Neural progenitor cell (in vitro differentiated cells): Measurements from ENCODE around the gene SPRTN. TPM values are rescaled to one million over a fixed set of nuclear protein-coding genes. Genes with fewer than 3 reads are reported as not detected.

ENCODE experiments used
- DNase-seq: peaks from one replicate; pipeline ENCODE4 v3.0.0-alpha.2; 2016; ENCODE audit warnings: low spot score
- H2AFZ ChIP-seq: fragments of 200-600 bp; sonication (generic); replicated peaks from 2 replicates; pipeline ENCODE4 v1.6.1; 2016; ENCODE audit warnings: antibody characterized with exemption
- H3F3A ChIP-seq: fragments of 200-600 bp; sonication (generic); 2 replicates; pipeline ENCODE4 v1.6.1; 2016; ENCODE audit warnings: antibody characterized with exemption, low read depth
- H3K27ac ChIP-seq: fragments of 200-600 bp; sonication (generic); 2 replicates; pipeline ENCODE4 v1.5.1; 2016; ENCODE audit warnings: mild to moderate bottlenecking
- H3K27me3 ChIP-seq: fragments of 200-600 bp; sonication (generic); 2 replicates; pipeline ENCODE4 v1.6.1; 2016; ENCODE audit warnings: mild to moderate bottlenecking, moderate library complexity
- H3K36me3 ChIP-seq: fragments of 200-600 bp; sonication (generic); 2 replicates; pipeline ENCODE4 v1.5.1; 2016
- H3K4me1 ChIP-seq: fragments of 200-600 bp; sonication (generic); 2 replicates; pipeline ENCODE4 v1.6.1; 2016; ENCODE audit warnings: mixed run types
- H3K4me2 ChIP-seq: fragments of 200-600 bp; sonication (generic); 2 replicates; pipeline ENCODE4 v1.6.1; 2016
- H3K4me3 ChIP-seq: fragments of 200-600 bp; sonication (generic); 2 replicates; pipeline ENCODE4 v1.5.1; 2016
- H3K79me2 ChIP-seq: fragments of 200-600 bp; sonication (generic); 2 replicates; pipeline ENCODE4 v1.6.1; 2016; ENCODE audit warnings: low read depth
- H3K9ac ChIP-seq: fragments of 200-600 bp; sonication (generic); 2 replicates; pipeline ENCODE4 v1.6.1; 2016
- H3K9me3 ChIP-seq: fragments of 200-600 bp; sonication (generic); 2 replicates; pipeline ENCODE4 v1.5.1; 2016; ENCODE audit warnings: low read depth
- H4K20me1 ChIP-seq: fragments of 200-600 bp; sonication (generic); 2 replicates; pipeline ENCODE4 v1.6.1; 2016; ENCODE audit warnings: low read depth
- H3K27ac Mint-ChIP-seq: 3 replicates; pipeline ENCODE4 v1.8.0; 2021; ENCODE audit warnings: mixed read lengths
- H3K27me3 Mint-ChIP-seq: 2 replicates; pipeline ENCODE4 v1.8.0; 2022; ENCODE audit warnings: low read depth, mild to moderate bottlenecking, inconsistent platforms, moderate library complexity, mixed read lengths; ENCODE audit not compliant: insufficient read depth
- H3K36me3 Mint-ChIP-seq: 3 replicates; pipeline ENCODE4 v1.8.0; 2021; ENCODE audit warnings: mixed read lengths
- H3K4me1 Mint-ChIP-seq: 3 replicates; pipeline ENCODE4 v1.8.0; 2021; ENCODE audit warnings: mixed read lengths
- H3K4me3 Mint-ChIP-seq: 3 replicates; pipeline ENCODE4 v1.8.0; 2021; ENCODE audit warnings: mild to moderate bottlenecking, moderate library complexity, mixed read lengths
- H3K9me3 Mint-ChIP-seq: 3 replicates; pipeline ENCODE4 v1.8.0; 2020; ENCODE audit warnings: mixed read lengths
- CTCF ChIP-seq: fragments of 200-600 bp; sonication (generic); IDR thresholded peaks from 2 replicates; pipeline ENCODE4 v1.5.1; 2017; ENCODE audit warnings: antibody characterized with exemption, mild to moderate bottlenecking
- EZH2 ChIP-seq: fragments of 200-600 bp; sonication (generic); IDR thresholded peaks from 2 replicates; pipeline ENCODE4 v1.6.1; 2017; ENCODE audit warnings: antibody characterized with exemption, mild to moderate bottlenecking, moderate library complexity
- EZH2phosphoT487 ChIP-seq: fragments of 200-600 bp; sonication (generic); IDR thresholded peaks from 2 replicates; pipeline ENCODE4 v1.6.1; 2017; ENCODE audit warnings: antibody characterized with exemption
- total RNA-seq: library from RNA; depleted of rRNA; stranded (reverse); fragments of >200 nt; gene quantifications from 2 replicates; pipeline ENCODE4 v1.2.3, GENCODE V29; 2015; ENCODE audit warnings: low replicate concordance

Gene SPRTN
- total RNA-seq, 1 donor from 2014 or later, result 21.5 TPM

- Mint-ChIP-seq H3K4me3 (peak overlapping the region; percentile 97), H3K4me1 (peaks cover 48% of the 10 kb centered on the region), H3K27ac (peak overlapping the region; percentile 28), H3K9me3 (no peaks in the 10 kb centered on the region), H3K27me3 (peaks cover 7% of the 10 kb centered on the region), H3K36me3 (peaks cover 5% of the 10 kb centered on the region)
- Histone ChIP-seq H3K4me3 (peak overlapping the region; percentile 96), H3K9me3 (no peaks in the 10 kb centered on the region), H2AFZ (no peak overlapping the region), H3K9ac (peak overlapping the region; percentile 47), H4K20me1 (peaks cover 22% of the 10 kb centered on the region), H3K4me2 (peak overlapping the region; percentile 97), H3F3A (peaks cover 17% of the 10 kb centered on the region), H3K27me3 (no peaks in the 10 kb centered on the region), H3K4me1 (peaks cover 44% of the 10 kb centered on the region), H3K36me3 (no peaks in the 10 kb centered on the region), H3K79me2 (peaks cover 72% of the 10 kb centered on the region), H3K27ac (no peak overlapping the region)
- DNase-seq, result no peak
- TF ChIP-seq CTCF (no peak), EZH2 (no peak), EZH2phosphoT487 (no peak)
These were observed 2.2 kb upstream of the SPRTN start for GRCh38 chr1:231335663-231336602.

DNA sequence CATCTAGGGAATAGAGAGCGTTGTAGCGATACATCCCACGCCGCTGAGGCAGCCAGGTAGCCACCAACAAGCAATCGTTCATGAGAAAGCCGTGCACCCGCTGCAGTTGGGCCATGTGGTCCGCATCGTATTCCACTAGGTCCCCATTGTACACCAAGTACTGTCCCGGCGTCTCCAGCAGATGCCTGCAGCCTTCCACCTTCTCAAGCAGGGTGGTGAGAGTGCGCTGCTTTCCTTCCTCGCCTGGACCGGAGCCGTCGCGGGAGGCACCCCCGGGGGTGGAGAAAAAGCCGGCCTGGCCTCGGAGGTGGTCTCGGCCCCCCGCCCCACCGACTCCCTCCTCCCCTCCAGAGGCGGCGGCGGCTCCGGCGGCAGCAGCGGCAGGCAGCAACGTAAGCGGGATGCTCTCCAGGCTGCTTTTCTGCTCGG is 1.0 kb upstream of the SPRTN start:
- H3K9me3 Mint-ChIP-seq, result no peaks in the 10 kb centered on the region
- peaks cover 8% of the 10 kb centered on the region for H3K36me3 Mint-ChIP-seq
- Histone ChIP-seq H3K9me3 (no peaks in the 10 kb centered on the region), H2AFZ (peak overlapping the region; percentile 92), H3K36me3 (no peaks in the 10 kb centered on the region), H3K9ac (peak overlapping the region; percentile 81), H3K79me2 (peaks cover 72% of the 10 kb centered on the region), H3K4me2 (peak overlapping the region; percentile 97), H4K20me1 (peaks cover 22% of the 10 kb centered on the region), H3F3A (peaks cover 17% of the 10 kb centered on the region), H3K27me3 (no peaks in the 10 kb centered on the region), H3K27ac (no peak overlapping the region), H3K4me1 (peaks cover 44% of the 10 kb centered on the region), H3K4me3 (peak overlapping the region; percentile 96)
- H3K4me1 Mint-ChIP-seq, result peaks cover 48% of the 10 kb centered on the region
- no peak overlapping the region for H3K27ac Mint-ChIP-seq
- peaks cover 7% of the 10 kb centered on the region for H3K27me3 Mint-ChIP-seq
- no peak for DNase-seq
- H3K4me3 Mint-ChIP-seq, result peak overlapping the region; percentile 97
- no peak for TF ChIP-seq EZH2
- no peak for TF ChIP-seq EZH2phosphoT487
- no peak for TF ChIP-seq CTCF

DNA sequence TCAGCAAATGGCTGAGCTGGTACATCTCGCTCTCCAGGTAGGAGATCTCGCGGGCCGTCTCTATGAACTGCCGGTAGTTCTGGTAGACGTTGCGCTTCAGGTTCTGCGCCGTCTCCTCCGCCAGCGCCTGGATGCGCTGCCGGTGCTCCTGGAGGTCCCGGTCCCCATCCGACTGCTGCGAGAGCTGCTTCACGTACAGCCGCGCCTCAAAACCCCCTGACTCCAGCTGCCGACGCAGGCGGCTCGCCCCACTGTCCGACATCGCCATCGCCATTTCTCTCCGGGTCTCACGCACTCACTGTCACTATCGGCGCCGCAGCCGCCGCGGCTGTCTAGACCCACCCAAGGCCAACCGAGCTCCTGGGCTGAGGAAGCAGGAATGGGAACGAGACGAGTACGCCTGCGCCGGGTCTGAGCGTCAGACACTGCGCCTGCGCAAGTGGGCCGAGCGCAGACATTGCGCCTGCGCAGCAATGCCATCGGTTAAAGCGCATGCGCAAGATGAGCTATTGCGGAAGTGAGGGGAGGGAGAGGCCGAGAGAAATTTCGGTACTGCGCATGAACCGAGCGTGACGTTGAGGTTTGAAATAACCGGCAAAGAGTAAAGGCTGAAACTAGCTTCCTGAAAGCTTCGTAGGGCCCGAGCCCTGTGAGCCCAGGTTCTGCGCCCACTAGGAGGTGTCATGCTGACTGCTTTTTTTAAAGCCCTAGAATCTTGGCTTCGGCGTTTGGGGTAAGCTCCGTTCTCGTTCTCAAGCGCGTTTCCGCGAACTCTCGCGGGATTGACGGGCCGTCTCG is 422 bp upstream of the SPRTN start, which contains the start of gene EXOC8:
EXOC8 (minus strand) TSS at position 381 of the 798 bp plus-strand sequence; CDS start at position 274, 107 bp downstream.
- Histone ChIP-seq H3K4me1 (peaks cover 44% of the 10 kb centered on the region), H3K9me3 (no peaks in the 10 kb centered on the region), H2AFZ (peak within 1 kb of the TSS; percentile 95), H3K79me2 (peaks cover 70% of the 10 kb centered on the region), H3K4me3 (peak within 1 kb of the TSS; percentile 96), H3K27ac (peak within 1 kb of the TSS; percentile 89), H3K9ac (peak within 1 kb of the TSS; percentile 83), H3F3A (peaks cover 17% of the 10 kb centered on the region), H4K20me1 (peaks cover 22% of the 10 kb centered on the region), H3K27me3 (no peaks in the 10 kb centered on the region), H3K4me2 (peak within 1 kb of the TSS; percentile 97), H3K36me3 (no peaks in the 10 kb centered on the region)
- peak; percentile 99 for DNase-seq
- Mint-ChIP-seq H3K4me3 (peak within 1 kb of the TSS; percentile 97), H3K27me3 (peaks cover 7% of the 10 kb centered on the region), H3K27ac (peak within 1 kb of the TSS; percentile 97), H3K4me1 (peaks cover 47% of the 10 kb centered on the region), H3K36me3 (peaks cover 9% of the 10 kb centered on the region), H3K9me3 (no peaks in the 10 kb centered on the region)
- TF ChIP-seq EZH2phosphoT487 (no peak), CTCF (peak; percentile 9)
